SK-N-SH (cell line): ENCODE results near the gene SEZ6L.

Experiments
- CTCF ChIP-seq: fragments of 200-600 bp; sonication (generic); IDR thresholded peaks from 2 replicates; pipeline ENCODE4 v1.6.1; 2017; ENCODE audit warnings: antibody characterized with exemption, mild to moderate bottlenecking, moderate library complexity
- EP300 ChIP-seq, 2 experiments: IDR thresholded peaks; 2 replicates each; pipeline versions ENCODE4 v1.4.0 to v1.6.1; 2012; ENCODE audit warnings: borderline replicate concordance in 1 of 2, low read depth in 1 of 2, low read length in 1 of 2
- EZH2phosphoT487 ChIP-seq: fragments of 200-600 bp; sonication (generic); IDR thresholded peaks from 2 replicates; pipeline ENCODE4 v1.6.1; 2017; ENCODE audit warnings: low read depth, mixed run types, mild to moderate bottlenecking, antibody characterized with exemption, moderate library complexity, borderline replicate concordance
- JUND ChIP-seq: IDR thresholded peaks from 2 replicates; pipeline ENCODE4 v1.4.0; 2012
- POLR2AphosphoS5 ChIP-seq: IDR thresholded peaks from 2 replicates; pipeline ENCODE4 v1.6.1; 2012; ENCODE audit warnings: low read depth, low read length
- TAF1 ChIP-seq: IDR thresholded peaks from 2 replicates; pipeline ENCODE4 v1.6.1; 2012; ENCODE audit warnings: low read depth, mild to moderate bottlenecking, low read length, moderate library complexity, borderline replicate concordance
- TEAD4 ChIP-seq: IDR thresholded peaks from 2 replicates; pipeline ENCODE4 v1.4.0; 2012; ENCODE audit warnings: mild to moderate bottlenecking, borderline replicate concordance; ENCODE audit not compliant: insufficient read depth

- no peak for TF ChIP-seq EZH2phosphoT487
- TF ChIP-seq TEAD4, result no peak
- TF ChIP-seq CTCF, result no peak
- no peak for TF ChIP-seq POLR2AphosphoS5
- no peak for TF ChIP-seq TAF1
- no peak for TF ChIP-seq JUND
- TF ChIP-seq EP300 (IDR thresholded peaks at IDR 0.05; ENCODE audit: borderline replicate concordance in 1 of 2, low read depth in 1 of 2, low read length in 1 of 2), result no peak
Observed at GRCh38 chr22:26168330-26168851, 871 bp upstream of the SEZ6L start.
